HCT116 (cell line): ENCODE measurements around the gene CYTIP. TPM values are rescaled to one million over a fixed set of nuclear protein-coding genes. Genes with fewer than 3 reads are reported as not detected.

Experiments used
- ATAC-seq: fragments of 200-7000 bp; cut with Tn5 transposase; 2 replicates; pipeline ENCODE4 v1.9.1; 2020; ENCODE audit warnings: mild to moderate bottlenecking, moderate library complexity
- BruUV-seq: library from RNA; stranded (reverse); fragments of 400-500 nt; replicated peaks from 2 replicates; lab custom pipeline; 2021; lab: Mats Ljungman, UMichigan
- CTCF ChIA-PET: fragments of 300-600 bp; sonication (Branson Sonifier 250); formaldehyde crosslinking; loops from one replicate; lab custom pipeline; 2021; ENCODE audit warnings: antibody characterized with exemption; lab: Charles Lee
- POLR2A ChIA-PET: fragments of 300-600, 350-600 bp; sonication (Branson Sonifier 250); formaldehyde crosslinking; loops from one replicate; lab custom pipeline; 2021; ENCODE audit warnings: antibody characterized with exemption; lab: Charles Lee
- RAD21 ChIA-PET, 2 experiments: fragments of 300-600 bp; sonication (Branson Sonifier 250); formaldehyde crosslinking; loops; one replicate each; lab custom pipeline; 2023; ENCODE audit warnings: low total read pairs in 2 of 2; ENCODE audit not compliant: uncharacterized antibody in 2 of 2, unreplicated experiment in 2 of 2, low non-redundant PET in 1 of 2; lab: Charles Lee
- DNase-seq: peaks from one replicate; pipeline ENCODE4 v3.0.0-alpha.2; 2010; ENCODE audit warnings: low read depth, low spot score
- H2AFZ ChIP-seq: fragments of 200-600 bp; shearing (Covaris generic), sonication (generic); 2 replicates; pipeline ENCODE4 v1.6.1; 2017; ENCODE audit warnings: low read depth, mixed run types, mixed read lengths, antibody characterized with exemption, low read length; ENCODE audit not compliant: poor library complexity, severe bottlenecking
- H3K27ac ChIP-seq: 2 replicates; pipeline ENCODE4 v1.5.1; 2012; ENCODE audit warnings: low read depth, low read length
- H3K27me3 ChIP-seq: fragments of 200-600 bp; sonication (generic); 2 replicates; pipeline ENCODE4 v1.6.1; 2016; ENCODE audit warnings: mixed run types, low read length, mixed read lengths; ENCODE audit not compliant: insufficient read depth
- H3K36me3 ChIP-seq, 2 experiments: fragments of 200-500 bp in 1 of 2; fragments of 200-600 bp in 1 of 2; sonication (Bioruptor generic) in 1 of 2; sonication (generic) in 1 of 2; 2 replicates each; pipeline versions ENCODE4 v1.5.1 to v1.6.1; 2014 to 2016; ENCODE audit warnings: low read length in 2 of 2, inconsistent platforms in 1 of 2, mixed read lengths in 1 of 2, mixed run types in 1 of 2; ENCODE audit not compliant: insufficient read depth in 2 of 2, control insufficient read depth in 1 of 2
- H3K4me1 ChIP-seq, 2 experiments: fragments of 200-600 bp in 1 of 2; sonication (generic) in 1 of 2; 2 replicates each; pipeline versions ENCODE4 v1.5.1 to v1.6.1; 2012 to 2017; ENCODE audit warnings: low read length in 2 of 2, inconsistent platforms in 1 of 2, mild to moderate bottlenecking in 1 of 2, mixed read lengths in 1 of 2, mixed run types in 1 of 2, moderate library complexity in 1 of 2; ENCODE audit not compliant: insufficient read depth in 2 of 2, control insufficient read depth in 1 of 2
- H3K4me2 ChIP-seq: fragments of 200-600 bp; sonication (generic); 2 replicates; pipeline ENCODE4 v1.6.1; 2017; ENCODE audit warnings: mixed run types, low read length, mixed read lengths
- H3K4me3 ChIP-seq, 2 experiments: fragments of 200-600 bp in 1 of 2; sonication (generic) in 1 of 2; replicated peaks in 1 of 2; 2 replicates each; pipeline ENCODE4 v1.5.1; 2011 to 2016; ENCODE audit warnings: low read length in 2 of 2, control low read depth in 1 of 2, low read depth in 1 of 2, mild to moderate bottlenecking in 1 of 2, mixed read lengths in 1 of 2, mixed run types in 1 of 2
- H3K79me2 ChIP-seq: fragments of 200-600 bp; sonication (generic); 2 replicates; pipeline ENCODE4 v1.6.1; 2017; ENCODE audit warnings: mild to moderate bottlenecking, mixed run types, low read length, moderate library complexity, mixed read lengths; ENCODE audit not compliant: insufficient read depth
- H3K9ac ChIP-seq: fragments of 200-600 bp; sonication (generic); 2 replicates; pipeline ENCODE4 v1.6.1; 2016; ENCODE audit warnings: low read length, mixed read lengths
- H3K9me2 ChIP-seq: fragments of 200-600 bp; sonication (generic), shearing (Covaris generic); 2 replicates; pipeline ENCODE4 v1.6.1; 2017; ENCODE audit warnings: mixed run types, mild to moderate bottlenecking, moderate library complexity; ENCODE audit not compliant: insufficient read depth
- H3K9me3 ChIP-seq, 2 experiments: fragments of 200-500 bp in 1 of 2; fragments of 200-600 bp in 1 of 2; sonication (Bioruptor generic) in 1 of 2; sonication (generic) in 1 of 2; 2 replicates each; pipeline ENCODE4 v1.6.1; 2014 to 2017; ENCODE audit warnings: low read length in 2 of 2, mixed read lengths in 2 of 2, inconsistent platforms in 1 of 2, low read depth in 1 of 2, mild to moderate bottlenecking in 1 of 2, mixed run types in 1 of 2, moderate library complexity in 1 of 2; ENCODE audit not compliant: control insufficient read depth in 1 of 2, insufficient read depth in 1 of 2
- H4K20me1 ChIP-seq: fragments of 200-600 bp; sonication (generic), shearing (Covaris generic); 2 replicates; pipeline ENCODE4 v1.6.1; 2017; ENCODE audit warnings: mixed run types, mild to moderate bottlenecking, moderate library complexity; ENCODE audit not compliant: insufficient read depth
- ATF3 ChIP-seq: IDR thresholded peaks from 2 replicates; pipeline ENCODE4 v1.6.1; 2012
- CBX3 ChIP-seq: IDR thresholded peaks from 2 replicates; pipeline ENCODE4 v1.6.1; 2012; ENCODE audit warnings: low read depth
- CTCF ChIP-seq, 3 experiments: fragments of 200-600 bp in 1 of 3; sonication (generic) in 1 of 3; IDR thresholded peaks in 2 of 3; conservative IDR thresholded peaks in 1 of 3; 2 replicates each; pipeline ENCODE4 v1.5.1; 2012 to 2017; ENCODE audit warnings: low read depth in 2 of 3, low read length in 2 of 3, antibody characterized with exemption in 1 of 3, borderline replicate concordance in 1 of 3, control low read depth in 1 of 3, mild to moderate bottlenecking in 1 of 3, mixed read lengths in 1 of 3, mixed run types in 1 of 3, moderate library complexity in 1 of 3; ENCODE audit not compliant: insufficient read depth in 1 of 3
- EGR1 ChIP-seq: IDR thresholded peaks from 2 replicates; pipeline ENCODE4 v1.6.1; 2012; ENCODE audit warnings: low read depth
- ELF1 ChIP-seq: IDR thresholded peaks from 2 replicates; pipeline ENCODE4 v1.6.1; 2012; ENCODE audit warnings: low read depth, borderline replicate concordance
- FOSL1 ChIP-seq: IDR thresholded peaks from 2 replicates; pipeline ENCODE4 v1.6.1; 2012; ENCODE audit warnings: low read depth
- JUND ChIP-seq: IDR thresholded peaks from 2 replicates; pipeline ENCODE4 v1.6.1; 2012
- RAD21 ChIP-seq: IDR thresholded peaks from 2 replicates; pipeline ENCODE4 v1.6.1; 2012; ENCODE audit warnings: low read depth, mild to moderate bottlenecking
- SIN3A ChIP-seq: IDR thresholded peaks from 2 replicates; pipeline ENCODE4 v1.6.1; 2012; ENCODE audit warnings: low read depth
- SP1 ChIP-seq: IDR thresholded peaks from 2 replicates; pipeline ENCODE4 v1.6.1; 2012; ENCODE audit warnings: low read depth
- TCF7L2 ChIP-seq: IDR thresholded peaks from 2 replicates; pipeline ENCODE4 v1.7.0; 2011; ENCODE audit warnings: borderline replicate concordance, inconsistent platforms; ENCODE audit not compliant: insufficient read depth, insufficient read length; ENCODE audit errors: extremely low read depth
- YY1 ChIP-seq: IDR thresholded peaks from 2 replicates; pipeline ENCODE4 v1.6.1; 2011; ENCODE audit warnings: low read length, low read depth, moderate library complexity, mild to moderate bottlenecking; ENCODE audit not compliant: insufficient replicate concordance; ENCODE audit errors: extremely low read depth
- ZBTB33 ChIP-seq: IDR thresholded peaks from 2 replicates; pipeline ENCODE4 v1.6.1; 2011; ENCODE audit warnings: mild to moderate bottlenecking, low read length, moderate library complexity; ENCODE audit not compliant: insufficient replicate concordance; ENCODE audit errors: extremely low read depth
- ZFX ChIP-seq: fragments of 450-650 bp; IDR thresholded peaks from 2 replicates; pipeline ENCODE4 v1.6.1; 2017
- ZNF274 ChIP-seq: fragments of 200-500 bp; sonication (Bioruptor generic); IDR thresholded peaks from 2 replicates; pipeline ENCODE4 v1.6.1; 2014; ENCODE audit warnings: mild to moderate bottlenecking, low read depth, low read length, inconsistent platforms
- intact Hi-C: fragments of 100-400 bp; cut with micrococcal nuclease; formaldehyde crosslinking; loops from 2 replicates; pipeline ENCODE4 v1.10.0; 2022
- total RNA-seq: library from RNA; stranded (reverse); gene quantifications from one replicate; pipeline ENCODE4 v1.2.1, GENCODE V29; 2021; ENCODE audit not compliant: unreplicated experiment
- TF ChIP-seq, protein P1 (sequence below): IDR thresholded peaks from 2 replicates; pipeline ENCODE4 v1.6.1; 2012

The CYTIP gene
- total RNA-seq, 1 experiment from 2014 or later = 0.64 TPM

DNA sequence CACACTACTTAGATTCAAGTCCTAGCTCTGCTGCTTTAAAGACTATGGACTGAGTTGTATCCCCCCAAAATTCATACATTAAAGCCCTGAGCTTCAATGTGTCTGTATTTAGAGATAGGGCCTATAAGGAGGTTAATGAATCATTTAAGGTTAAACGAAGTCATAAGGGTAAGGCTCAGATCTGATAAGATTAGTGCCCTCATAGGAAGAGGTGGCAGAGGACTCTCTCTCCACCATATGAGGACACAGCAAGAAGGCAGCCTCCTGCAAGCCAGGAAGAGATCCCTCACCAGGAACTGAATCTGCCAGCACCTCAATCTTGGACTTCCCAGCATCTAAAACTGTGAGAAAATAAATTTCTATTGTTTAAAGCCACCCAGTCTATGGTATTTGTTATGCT lies 3.1 kb upstream of the CYTIP start:
- Histone ChIP-seq H3K36me3 (no peaks in the 10 kb centered on the region), H4K20me1 (no peaks in the 10 kb centered on the region), H3K9ac (no peak overlapping the region), H3K27me3 (no peaks in the 10 kb centered on the region), H3K27ac (no peak overlapping the region), H3K79me2 (no peaks in the 10 kb centered on the region), H3K9me2 (no peaks in the 10 kb centered on the region), H3K9me3 (no peaks in the 10 kb centered on the region), H3K4me1 (no peaks in the 10 kb centered on the region), H3K4me3 (no peak overlapping the region), H2AFZ (no peak overlapping the region), H3K4me2 (no peak overlapping the region)
- ATAC-seq (no peak), DNase-seq (no peak)
- CTCF ChIA-PET = no interaction called here
- no TSS peak for BruUV-seq
- POLR2A ChIA-PET = no interaction called here
- RAD21 ChIA-PET = no interaction called here
- intact Hi-C loops = no loop called here
- TF ChIP-seq YY1 (no peak), ELF1 (no peak), EGR1 (no peak), TCF7L2 (no peak), CTCF (IDR thresholded peaks at IDR 0.05 in 2 of 3, conservative IDR thresholded peaks at IDR 0.05 in 1 of 3; ENCODE audit: borderline replicate concordance in 1 of 3, insufficient read depth in 1 of 3, low read depth in 2 of 3, low read length in 2 of 3) (no peak), CBX3 (no peak), ZBTB33 (no peak), ZFX (no peak), JUND (no peak), ATF3 (no peak), SIN3A (no peak), RAD21 (no peak), ZNF274 (no peak), SP1 (no peak), FOSL1 (no peak)
- TF ChIP-seq, protein P1, sequence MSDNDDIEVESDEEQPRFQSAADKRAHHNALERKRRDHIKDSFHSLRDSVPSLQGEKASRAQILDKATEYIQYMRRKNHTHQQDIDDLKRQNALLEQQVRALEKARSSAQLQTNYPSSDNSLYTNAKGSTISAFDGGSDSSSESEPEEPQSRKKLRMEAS = no peak
